B cell (primary cell): Measurements from ENCODE around the gene AZI2. TPM values are rescaled to one million over a fixed set of nuclear protein-coding genes. Genes with fewer than 3 reads are reported as not detected.
A peak's percentile ranks its signal among the peaks of the same experiment; 100 is the strongest.

ENCODE experiments used
- ATAC-seq: fragments of 200-7000 bp; cut with Tn5 transposase; one replicate; pipeline ENCODE4 v1.10.0; 2021; ENCODE audit warnings: low read depth, mild to moderate bottlenecking, moderate number of reproducible peaks, moderate library complexity
- CTCF ChIA-PET: fragments of 350-600 bp; sonication (Branson Sonifier 250); formaldehyde crosslinking; loops from one replicate; lab custom pipeline; 2021; ENCODE audit warnings: antibody characterized with exemption, inconsistent platforms; lab: Charles Lee
- POLR2A ChIA-PET: fragments of 350-600 bp; sonication (Branson Sonifier 250); formaldehyde crosslinking; loops from one replicate; lab custom pipeline; 2021; ENCODE audit warnings: antibody characterized with exemption; lab: Charles Lee
- DNase-seq: peaks from one replicate; pipeline ENCODE4 v3.0.0; 2013
- H2AFZ ChIP-seq: 2 replicates; pipeline ENCODE4 v1.6.1; 2012; ENCODE audit warnings: mild to moderate bottlenecking, low read depth, low read length; ENCODE audit not compliant: insufficient read depth, poor library complexity, severe bottlenecking
- H3K27ac ChIP-seq, 2 donors: 1 replicate in 1 of 2; 2 replicates in 1 of 2; pipeline ENCODE4 v1.5.1; 2012 to 2013; ENCODE audit warnings: low read length in 2 of 2, mild to moderate bottlenecking in 2 of 2, moderate library complexity in 1 of 2
- H3K27me3 ChIP-seq, 4 experiments: fragments of 200-600 bp in 1 of 4; sonication (generic) in 1 of 4; replicated peaks in 1 of 4; 1 replicate in 2 of 4; 2 replicates in 2 of 4; pipeline versions ENCODE4 v1.6.1 to v1.7.0; 2013 to 2016; ENCODE audit warnings: low read length in 3 of 4, mild to moderate bottlenecking in 2 of 4, mixed read lengths in 1 of 4, moderate library complexity in 1 of 4; ENCODE audit not compliant: insufficient read depth in 4 of 4, control insufficient read depth in 3 of 4; ENCODE audit errors: control extremely low read depth in 1 of 4
- H3K36me3 ChIP-seq, 2 experiments: replicated peaks in 1 of 2; 1 replicate in 1 of 2; 2 replicates in 1 of 2; pipeline versions ENCODE4 v1.6.1 to v1.7.1; 2013; ENCODE audit warnings: low read length in 1 of 2; ENCODE audit not compliant: insufficient read depth in 2 of 2, control insufficient read depth in 1 of 2; ENCODE audit errors: control extremely low read depth in 1 of 2, extremely low read depth in 1 of 2
- H3K4me1 ChIP-seq, 2 donors: fragments of 200-600 bp in 1 of 2; sonication (generic) in 1 of 2; 1 replicate in 1 of 2; 2 replicates in 1 of 2; pipeline versions ENCODE4 v1.5.1 to v1.6.1; 2013 to 2017; ENCODE audit warnings: low read length in 2 of 2; ENCODE audit not compliant: control insufficient read depth in 2 of 2, insufficient read depth in 2 of 2
- H3K4me2 ChIP-seq: replicated peaks from 2 replicates; pipeline ENCODE3; 2012; ENCODE audit warnings: mild to moderate bottlenecking, low read depth, low read length; ENCODE audit not compliant: poor library complexity, severe bottlenecking
- H3K4me3 ChIP-seq, 5 experiments: fragments of 200-600 bp in 1 of 5; sonication (generic) in 1 of 5; 1 replicate in 3 of 5; 2 replicates in 2 of 5; pipeline versions ENCODE4 v1.5.1 to v1.7.0; 2011 to 2016; ENCODE audit warnings: low read length in 4 of 5, mild to moderate bottlenecking in 4 of 5, low read depth in 2 of 5, control low read depth in 1 of 5, moderate library complexity in 1 of 5; ENCODE audit not compliant: insufficient read depth in 1 of 5; ENCODE audit errors: control extremely low read depth in 1 of 5, extremely low read depth in 1 of 5
- H3K79me2 ChIP-seq: fragments of 200-600 bp; sonication (generic); one replicate; pipeline ENCODE4 v1.6.0; 2016; ENCODE audit warnings: low read length; ENCODE audit not compliant: control insufficient read depth, insufficient read depth
- H3K9ac ChIP-seq: fragments of 200-600 bp; sonication (generic); 2 replicates; pipeline ENCODE4 v1.6.1; 2017; ENCODE audit warnings: mild to moderate bottlenecking, low read length, moderate library complexity
- H3K9me3 ChIP-seq, 3 donors: one replicate each; pipeline versions ENCODE4 v1.6.1 to v1.7.1; 2013; ENCODE audit warnings: low read length in 2 of 3; ENCODE audit not compliant: control insufficient read depth in 2 of 3, insufficient read depth in 1 of 3; ENCODE audit errors: control extremely low read depth in 1 of 3
- H4K20me1 ChIP-seq: 2 replicates; pipeline ENCODE4 v1.6.0; 2012; ENCODE audit warnings: mild to moderate bottlenecking, low read length; ENCODE audit not compliant: insufficient read depth, control insufficient read depth, poor library complexity, severe bottlenecking
- H3K27ac Mint-ChIP-seq: one replicate; pipeline ENCODE4 v1.8.0; 2021; ENCODE audit warnings: mixed read lengths
- H3K27me3 Mint-ChIP-seq: one replicate; pipeline ENCODE4 v1.8.0; 2021; ENCODE audit warnings: mixed read lengths
- H3K4me1 Mint-ChIP-seq: one replicate; pipeline ENCODE4 v1.8.0; 2021; ENCODE audit warnings: mixed read lengths
- H3K4me3 Mint-ChIP-seq: one replicate; pipeline ENCODE4 v1.8.0; 2021; ENCODE audit warnings: mixed read lengths
- H3K9me3 Mint-ChIP-seq: one replicate; pipeline ENCODE4 v1.8.0; 2022; ENCODE audit warnings: mixed read lengths; ENCODE audit not compliant: insufficient read depth
- EZH2 ChIP-seq: IDR thresholded peaks from 2 replicates; pipeline ENCODE4 v1.6.1; 2012; ENCODE audit warnings: borderline replicate concordance, low read depth, mild to moderate bottlenecking, moderate library complexity, low read length; ENCODE audit not compliant: insufficient read depth, poor library complexity, severe bottlenecking
- WGBS: methylation state at CpG from one replicate; pipeline ENCODE4 v1.1.5; 2013; ENCODE audit warnings: missing lambda C conversion rate; ENCODE audit not compliant: insufficient coverage; 5-methylcytosine and 5-hydroxymethylcytosine counted together
- intact Hi-C: fragments of 100-400 bp; cut with micrococcal nuclease; formaldehyde crosslinking; loops from one replicate; pipeline ENCODE4 v1.10.0; 2022
- polyA plus RNA-seq: library from polyadenylated mRNA; depleted of rRNA; stranded (reverse); fragments of >200 nt; gene quantifications from 2 replicates; pipeline ENCODE4 v1.2.3, GENCODE V29; 2012
- total RNA-seq, 2 donors: library from RNA; stranded (reverse); fragments of 120-200 nt in 1 of 2; gene quantifications; 1 replicate in 1 of 2; 2 replicates in 1 of 2; pipeline versions ENCODE4 v1.2.3 to v1.2.4, GENCODE V29; 2013 to 2022
- TF ChIP-seq, protein P1 (sequence below): fragments of 200-600 bp; IDR thresholded peaks from one replicate; pipeline ENCODE4 v1.8.0; 2022; ENCODE audit warnings: antibody characterized with exemption, mild to moderate bottlenecking

The AZI2 gene
- total and polyA plus RNA-seq, 2 donors (not counting 1 experiment from before 2014, with no cell fraction given): 7.1 to 21.1 TPM

DNA sequence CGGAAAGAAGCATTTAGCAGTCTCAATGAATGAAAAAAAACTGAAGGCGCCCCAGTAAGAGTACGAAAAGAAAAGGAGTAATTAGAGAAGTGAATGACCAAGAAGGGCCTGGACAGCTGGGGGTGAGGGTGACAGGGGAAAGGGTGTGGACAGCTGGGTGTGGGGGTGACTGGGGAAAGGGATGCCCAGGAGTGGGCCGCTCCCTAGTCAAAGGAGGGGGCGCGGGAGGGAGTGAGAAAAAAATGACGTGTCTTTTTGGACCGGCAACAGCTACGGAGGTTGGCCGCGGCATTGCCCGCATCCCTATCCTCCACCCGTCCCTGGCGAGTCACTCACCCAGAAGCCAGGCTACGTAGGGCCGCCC, 377 bp downstream of the AZI2 start:
- ChIA-PET CTCF (interaction anchor here (0.9 to 1.9 kb wide), 5 partner anchors 11 to 636 kb away, joined by 3 to 12 read pairs (median 6); partner anchors contain the start of gene EOMES), POLR2A (interaction anchor here (0.5 to 1.5 kb wide), 5 partner anchors 20 to 865 kb away, joined by 3 to 6 read pairs (median 4); partner anchors contain the start of genes CMC1 and SLC4A7)
- Histone ChIP-seq H3K4me2 (peak overlapping the region; percentile 87), H2AFZ (peak overlapping the region; percentile 89), H4K20me1 (no peaks in the 10 kb centered on the region), H3K9me3 (peaks cover 2 to 15% (median 6%) of the 10 kb centered on the region in 3 donors), H3K4me1 (peaks cover 14 to 15% of the 10 kb centered on the region in 2 donors), H3K27me3 (no peaks in the 10 kb centered on the region), H3K9ac (peak overlapping the region; percentile 100), H3K27ac (peak overlapping the region; percentile 96 to 99), H3K79me2 (peaks cover 34% of the 10 kb centered on the region), H3K36me3 (peaks cover 0 to 3% of the 10 kb centered on the region in 2 experiments), H3K4me3 (peak overlapping the region; percentile 70 to 100 (median 92))
- no peaks in the 10 kb centered on the region for H3K27me3 Mint-ChIP-seq
- peak overlapping the region; percentile 99 for H3K27ac Mint-ChIP-seq
- no peak for TF ChIP-seq EZH2
- TF ChIP-seq, protein P1, sequence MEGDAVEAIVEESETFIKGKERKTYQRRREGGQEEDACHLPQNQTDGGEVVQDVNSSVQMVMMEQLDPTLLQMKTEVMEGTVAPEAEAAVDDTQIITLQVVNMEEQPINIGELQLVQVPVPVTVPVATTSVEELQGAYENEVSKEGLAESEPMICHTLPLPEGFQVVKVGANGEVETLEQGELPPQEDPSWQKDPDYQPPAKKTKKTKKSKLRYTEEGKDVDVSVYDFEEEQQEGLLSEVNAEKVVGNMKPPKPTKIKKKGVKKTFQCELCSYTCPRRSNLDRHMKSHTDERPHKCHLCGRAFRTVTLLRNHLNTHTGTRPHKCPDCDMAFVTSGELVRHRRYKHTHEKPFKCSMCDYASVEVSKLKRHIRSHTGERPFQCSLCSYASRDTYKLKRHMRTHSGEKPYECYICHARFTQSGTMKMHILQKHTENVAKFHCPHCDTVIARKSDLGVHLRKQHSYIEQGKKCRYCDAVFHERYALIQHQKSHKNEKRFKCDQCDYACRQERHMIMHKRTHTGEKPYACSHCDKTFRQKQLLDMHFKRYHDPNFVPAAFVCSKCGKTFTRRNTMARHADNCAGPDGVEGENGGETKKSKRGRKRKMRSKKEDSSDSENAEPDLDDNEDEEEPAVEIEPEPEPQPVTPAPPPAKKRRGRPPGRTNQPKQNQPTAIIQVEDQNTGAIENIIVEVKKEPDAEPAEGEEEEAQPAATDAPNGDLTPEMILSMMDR: no peak
- WGBS: 3% methylated on average over 14 of the region's 16 CpGs
- ATAC-seq (no peak), DNase-seq (no peak)
- peaks cover 39% of the 10 kb centered on the region for H3K4me1 Mint-ChIP-seq
- peak overlapping the region; percentile 99 for H3K4me3 Mint-ChIP-seq
- intact Hi-C loops: loop anchor here (1.0 to 2.0 kb wide), 3 partner anchors 107 to 991 kb away; partner anchors contain the start of genes CMC1 and NEK10
- H3K9me3 Mint-ChIP-seq: peaks cover 2% of the 10 kb centered on the region
